ENCODE results near the gene ZWILCH. TPM values are rescaled to one million over a fixed set of nuclear protein-coding genes. Genes with fewer than 3 reads are reported as not detected.

ZWILCH gene
- total RNA-seq, 2 experiments from 2014 or later, result 36.9 to 50.2 TPM

- CTCF ChIA-PET (ENCODE audit: unreplicated experiment), result no interaction called here
- Histone ChIP-seq H3K4me3 (ENCODE audit: low read depth, low read length, poor library complexity, severe bottlenecking) (no peak overlapping the region), H3K9me3 (ENCODE audit: low read length) (no peaks in the 10 kb centered on the region), H2AFZ (ENCODE audit: low read length) (no peak overlapping the region), H3K36me3 (ENCODE audit: insufficient read depth, low read length) (peaks cover 10% of the 10 kb centered on the region), H3K4me1 (ENCODE audit: insufficient read depth, low read length, poor library complexity, severe bottlenecking) (no peaks in the 10 kb centered on the region), H3K27ac (ENCODE audit: low read depth, low read length, poor library complexity, severe bottlenecking) (no peak overlapping the region), H3K4me2 (ENCODE audit: low read length) (no peak overlapping the region), H3K9me2 (ENCODE audit: insufficient read depth, low read length) (no peaks in the 10 kb centered on the region), H3K79me2 (ENCODE audit: insufficient read depth, low read depth, low read length) (no peaks in the 10 kb centered on the region), H4K20me1 (ENCODE audit: insufficient read depth, low read length) (no peaks in the 10 kb centered on the region)
- POLR2A ChIA-PET, result no interaction called here
- intact Hi-C loops (cut with micrococcal nuclease; ENCODE audit: unreplicated experiment), result no loop called here
- no TSS peak for BruUV-seq (replicated peaks)
- TF ChIP-seq CTCF (conservative IDR thresholded peaks at IDR 0.05; ENCODE audit: low read length), result no peak
- no peak for TF ChIP-seq EZH2phosphoT487 (IDR thresholded peaks at IDR 0.05; ENCODE audit: borderline replicate concordance, low read depth, low read length)
- no peak for DNase-seq (ENCODE audit: low spot score)
Observed at GRCh38 chr15:66476535-66476934, 28.6 kb upstream of the ZWILCH start.

- no peak overlapping the region for H3K4me2 ChIP-seq (ENCODE audit: low read length)
- POLR2A ChIA-PET, result no interaction called here
- BruUV-seq (replicated peaks), result no TSS peak
Observed at GRCh38 chr15:66477011-66477410, 28.1 kb upstream of the ZWILCH start.

GRCh38 chr15:66480267-66480666 is 24.9 kb upstream of the ZWILCH start:
- no peak for DNase-seq (ENCODE audit: low spot score)
- intact Hi-C loops (cut with micrococcal nuclease; ENCODE audit: unreplicated experiment), result no loop called here
- BruUV-seq (replicated peaks), result no TSS peak

More at GRCh38 chr15:66477011-66477410, 28.1 kb upstream of the ZWILCH start:
- H3K4me3 ChIP-seq (ENCODE audit: low read depth, low read length, poor library complexity, severe bottlenecking), result no peak overlapping the region
- no peak for DNase-seq (ENCODE audit: low spot score)
- no peak overlapping the region for H2AFZ ChIP-seq (ENCODE audit: low read length)
- no peaks in the 10 kb centered on the region for H3K4me1 ChIP-seq (ENCODE audit: insufficient read depth, low read length, poor library complexity, severe bottlenecking)
- H3K9me2 ChIP-seq (ENCODE audit: insufficient read depth, low read length), result no peaks in the 10 kb centered on the region
- CTCF ChIA-PET (ENCODE audit: unreplicated experiment), result no interaction called here
- H3K9me3 ChIP-seq (ENCODE audit: low read length), result no peaks in the 10 kb centered on the region
- no peaks in the 10 kb centered on the region for H3K79me2 ChIP-seq (ENCODE audit: insufficient read depth, low read depth, low read length)
- intact Hi-C loops (cut with micrococcal nuclease; ENCODE audit: unreplicated experiment), result no loop called here
- TF ChIP-seq EZH2phosphoT487 (IDR thresholded peaks at IDR 0.05; ENCODE audit: borderline replicate concordance, low read depth, low read length) (no peak), CTCF (conservative IDR thresholded peaks at IDR 0.05; ENCODE audit: low read length) (no peak)
- H3K36me3 ChIP-seq (ENCODE audit: insufficient read depth, low read length), result peaks cover 15% of the 10 kb centered on the region
- no peak overlapping the region for H3K27ac ChIP-seq (ENCODE audit: low read depth, low read length, poor library complexity, severe bottlenecking)
- no peaks in the 10 kb centered on the region for H4K20me1 ChIP-seq (ENCODE audit: insufficient read depth, low read length)

More at GRCh38 chr15:66480267-66480666, 24.9 kb upstream of the ZWILCH start:
- no peaks in the 10 kb centered on the region for H4K20me1 ChIP-seq (ENCODE audit: insufficient read depth, low read length)
- POLR2A ChIA-PET, result interaction anchor here (1.3 kb wide), 1 partner anchor 9 kb away, joined by 3 read pairs; no protein-coding TSS in a partner anchor
- no peaks in the 10 kb centered on the region for H3K79me2 ChIP-seq (ENCODE audit: insufficient read depth, low read depth, low read length)
- no peaks in the 10 kb centered on the region for H3K4me1 ChIP-seq (ENCODE audit: insufficient read depth, low read length, poor library complexity, severe bottlenecking)
- H3K4me2 ChIP-seq (ENCODE audit: low read length), result no peak overlapping the region
- H3K36me3 ChIP-seq (ENCODE audit: insufficient read depth, low read length), result peaks cover 40% of the 10 kb centered on the region
- H3K27ac ChIP-seq (ENCODE audit: low read depth, low read length, poor library complexity, severe bottlenecking), result no peak overlapping the region
- H2AFZ ChIP-seq (ENCODE audit: low read length), result no peak overlapping the region
- CTCF ChIA-PET (ENCODE audit: unreplicated experiment), result no interaction called here
- TF ChIP-seq CTCF (conservative IDR thresholded peaks at IDR 0.05; ENCODE audit: low read length) (no peak), EZH2phosphoT487 (IDR thresholded peaks at IDR 0.05; ENCODE audit: borderline replicate concordance, low read depth, low read length) (no peak)
- H3K9me3 ChIP-seq (ENCODE audit: low read length), result no peaks in the 10 kb centered on the region
- no peak overlapping the region for H3K4me3 ChIP-seq (ENCODE audit: low read depth, low read length, poor library complexity, severe bottlenecking)
- H3K9me2 ChIP-seq (ENCODE audit: insufficient read depth, low read length), result no peaks in the 10 kb centered on the region
